Gastrocnemius medialis (tissue), 4 donors: ENCODE results near the gene ISG20. TPM values are rescaled to one million over a fixed set of nuclear protein-coding genes. Genes with fewer than 3 reads are reported as not detected.
A peak's percentile ranks its signal among the peaks of the same experiment; 100 is the strongest.
"Not testable (repeated sequence)": the region's sequence is repeated elsewhere in the genome, so short reads cannot be mapped to it uniquely, and the experiment has no call there.

ENCODE experiments used
- ATAC-seq, 2 donors: fragments of 150-250 bp; one replicate each; pipeline ENCODE4 v1.9.1; 2016
- DNase-seq, 2 donors: peaks; one replicate each; pipeline ENCODE4 v3.0.0-alpha.2; 2019
- H3K27ac ChIP-seq, 4 donors: fragments of 200-600 bp; sonication (generic); 1 replicate in 1 of 4; 2 replicates in 3 of 4; pipeline ENCODE4 v1.5.1; 2016 to 2018; ENCODE audit warnings: mild to moderate bottlenecking in 2 of 4, moderate library complexity in 1 of 4
- H3K27me3 ChIP-seq, 3 donors: fragments of 200-600 bp; sonication (generic) in 2 of 3; 1 replicate in 1 of 3; 2 replicates in 2 of 3; pipeline versions ENCODE4 v1.5.1 to v1.6.0; 2016 to 2019; ENCODE audit warnings: mild to moderate bottlenecking in 1 of 3, moderate library complexity in 1 of 3
- H3K36me3 ChIP-seq, 2 donors: fragments of 200-600 bp; sonication (generic) in 1 of 2; one replicate each; pipeline ENCODE4 v1.5.1; 2017 to 2018
- H3K4me1 ChIP-seq, 2 donors: fragments of 200-600 bp; sonication (generic) in 1 of 2; one replicate each; pipeline ENCODE4 v1.5.1; 2016 to 2017; ENCODE audit warnings: mild to moderate bottlenecking in 2 of 2
- H3K4me3 ChIP-seq, 4 donors: fragments of 200-600 bp; sonication (generic) in 3 of 4; 1 replicate in 1 of 4; 2 replicates in 3 of 4; pipeline ENCODE4 v1.5.1; 2016 to 2019; ENCODE audit warnings: mild to moderate bottlenecking in 2 of 4
- H3K9me3 ChIP-seq, 3 donors: fragments of 200-600 bp; sonication (generic) in 2 of 3; 1 replicate in 1 of 3; 2 replicates in 2 of 3; pipeline ENCODE4 v1.5.1; 2016 to 2019
- CTCF ChIP-seq, 5 experiments: fragments of 450-650 bp in 3 of 5; fragments of 200-600 bp in 2 of 5; sonication (generic) in 2 of 5; IDR thresholded peaks in 4 of 5; conservative IDR thresholded peaks in 1 of 5; 1 replicate in 4 of 5; 2 replicates in 1 of 5; pipeline ENCODE4 v1.5.1; 2016 to 2019; ENCODE audit warnings: antibody characterized with exemption in 5 of 5, mild to moderate bottlenecking in 3 of 5, moderate library complexity in 3 of 5
- POLR2A ChIP-seq, 2 donors: fragments of 450-650 bp; IDR thresholded peaks; one replicate each; pipeline ENCODE4 v1.6.1; 2017; ENCODE audit warnings: antibody characterized with exemption in 2 of 2, mild to moderate bottlenecking in 2 of 2, moderate library complexity in 2 of 2
- in situ Hi-C, 4 donors: fragments of 200-750 bp; cut with MboI; loops; one replicate each; pipeline versions ENCODE4 v1.15.0 to v1.8.0; 2017; ENCODE audit warnings: low sequenced_read_pairs in 4 of 4
- intact Hi-C: fragments of 100-400 bp; cut with DNase I; formaldehyde crosslinking; loops from one replicate; pipeline ENCODE4 v1.15.1; 2023; ENCODE audit warnings: low total_unique reads
- total RNA-seq, 4 donors: library from RNA; depleted of rRNA; stranded (reverse); fragments of >200 nt; gene quantifications; one replicate each; pipeline versions ENCODE4 v1.1.0 to v1.2.3, GENCODE V29; 2016

Gene ISG20
- total RNA-seq, 4 donors from 2014 or later, result 1.2 to 9.2 (median 1.6) TPM

GRCh38 chr15:88631464-88632028 lies 7.3 kb upstream of the ISG20 start:
- Histone ChIP-seq H3K27me3 (no peaks in the 10 kb centered on the region), H3K27ac (no peak overlapping the region), H3K36me3 (peaks cover 0 to 52% of the 10 kb centered on the region in 2 donors), H3K9me3 (no peaks in the 10 kb centered on the region), H3K4me3 (no peak overlapping the region), H3K4me1 (no peaks in the 10 kb centered on the region)
- DNase-seq (no peak), ATAC-seq (no peak)
- in situ Hi-C loops, result no loop called here
- TF ChIP-seq POLR2A (IDR thresholded peaks at IDR 0.05), result no peak
- TF ChIP-seq CTCF (IDR thresholded peaks at IDR 0.05 in 4 of 5, conservative IDR thresholded peaks at IDR 0.05 in 1 of 5), result no peak
- intact Hi-C loops, result no loop called here

DNA sequence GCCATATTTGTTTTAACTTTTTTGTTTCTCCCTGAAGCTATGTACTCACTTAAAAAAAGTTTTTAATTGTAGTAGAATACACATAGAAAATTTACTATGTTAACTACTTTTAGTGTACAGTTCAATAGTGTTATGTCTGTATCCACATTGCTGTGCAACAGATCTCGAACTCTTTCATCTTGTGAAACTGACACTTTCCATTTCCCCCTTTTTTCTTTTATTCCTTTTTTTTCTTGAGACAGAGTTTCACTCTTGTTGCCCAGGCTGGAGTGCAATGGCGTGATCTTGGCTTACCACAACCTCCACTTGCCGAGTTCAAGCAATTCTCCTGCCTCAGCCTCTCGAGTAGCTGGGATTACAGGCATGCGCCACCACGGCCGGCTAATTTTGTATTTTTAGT lies 6.0 kb upstream of the ISG20 start:
- DNase-seq, ATAC-seq, H3K9me3 ChIP-seq, intact Hi-C loops, in situ Hi-C loops, H3K27ac ChIP-seq, H3K4me3 ChIP-seq, H3K4me1 ChIP-seq, H3K27me3 ChIP-seq: not testable (repeated sequence)
- H3K36me3 ChIP-seq, result peaks cover 0 to 40% of the 10 kb centered on the region in 2 donors

DNA sequence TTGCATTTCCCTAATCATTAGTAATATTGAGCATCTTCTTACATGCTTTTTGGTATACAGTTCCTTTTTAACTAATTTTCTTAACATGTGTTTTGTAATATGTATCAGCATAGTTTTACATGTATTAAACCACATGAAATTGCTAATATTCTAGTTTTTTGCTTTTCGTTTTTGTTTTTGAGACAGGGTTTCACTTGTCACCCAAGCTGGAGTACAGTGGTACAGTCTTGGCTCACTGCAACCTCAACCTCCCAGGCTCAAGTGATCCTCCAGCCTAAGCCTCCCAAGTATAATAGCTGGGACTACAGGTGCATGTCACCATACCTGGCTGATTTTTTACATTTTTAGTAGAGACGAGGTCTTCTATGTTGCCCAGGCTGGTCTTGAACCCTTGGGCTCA lies 4.4 kb upstream of the ISG20 start:
- intact Hi-C loops (no loop called here), in situ Hi-C loops (no loop called here)
- H3K4me3 ChIP-seq, result no peak overlapping the region
- H3K27ac ChIP-seq, result no peak overlapping the region
- DNase-seq (no peak), ATAC-seq (no peak)
- no peak for TF ChIP-seq CTCF (IDR thresholded peaks at IDR 0.05 in 4 of 5, conservative IDR thresholded peaks at IDR 0.05 in 1 of 5)
- TF ChIP-seq POLR2A (IDR thresholded peaks at IDR 0.05), result no peak
- peaks cover 0 to 25% of the 10 kb centered on the region in 2 donors for H3K36me3 ChIP-seq
- no peaks in the 10 kb centered on the region for H3K27me3 ChIP-seq
- peaks cover 10 to 11% of the 10 kb centered on the region in 2 donors for H3K4me1 ChIP-seq
- no peaks in the 10 kb centered on the region for H3K9me3 ChIP-seq

- Histone ChIP-seq H3K27me3 (peaks cover 0 to 2% (median 0%) of the 10 kb centered on the region in 3 donors), H3K9me3 (no peaks in the 10 kb centered on the region), H3K36me3 (peaks cover 0 to 16% of the 10 kb centered on the region in 2 donors), H3K4me3 (no peak overlapping the region), H3K27ac (no peak overlapping the region), H3K4me1 (peaks cover 11 to 15% of the 10 kb centered on the region in 2 donors)
- intact Hi-C loops (no loop called here), in situ Hi-C loops (no loop called here)
- no peak for TF ChIP-seq CTCF (IDR thresholded peaks at IDR 0.05 in 4 of 5, conservative IDR thresholded peaks at IDR 0.05 in 1 of 5)
- no peak for TF ChIP-seq POLR2A (IDR thresholded peaks at IDR 0.05)
- ATAC-seq, result no peak
- DNase-seq, result no peak
Measured at GRCh38 chr15:88635318-88635717, 3.5 kb upstream of the ISG20 start.

- intact Hi-C loops, result no loop called here
- H3K9me3 ChIP-seq, result no peaks in the 10 kb centered on the region
- ATAC-seq, result no peak
- H3K27me3 ChIP-seq, result peaks cover 0 to 2% (median 0%) of the 10 kb centered on the region in 3 donors
- H3K4me1 ChIP-seq, result peaks cover 11 to 15% of the 10 kb centered on the region in 2 donors
- TF ChIP-seq CTCF (IDR thresholded peaks at IDR 0.05 in 4 of 5, conservative IDR thresholded peaks at IDR 0.05 in 1 of 5) (no peak), POLR2A (IDR thresholded peaks at IDR 0.05) (no peak)
- H3K36me3 ChIP-seq, result peaks cover 0 to 11% of the 10 kb centered on the region in 2 donors
- in situ Hi-C loops, result no loop called here
- no peak overlapping the region for H3K4me3 ChIP-seq
- DNase-seq, result no peak
- peak overlapping the region in 1 of 4 donors; percentile 33 for H3K27ac ChIP-seq
Measured at GRCh38 chr15:88636050-88636449, 2.8 kb upstream of the ISG20 start.
